Nephron (organoid): Measurements from ENCODE around the gene MMP3.

Source experiments
- H3K27ac Mint-ChIP-seq, 3 experiments: 2 replicates each; pipeline ENCODE4 v1.8.0; 2020; ENCODE audit warnings: mixed read lengths in 3 of 3, mild to moderate bottlenecking in 2 of 3, moderate library complexity in 1 of 3
- H3K27me3 Mint-ChIP-seq: 2 replicates; pipeline ENCODE4 v1.8.0; 2021; ENCODE audit warnings: low read depth, mild to moderate bottlenecking, moderate library complexity, mixed read lengths
- H3K36me3 Mint-ChIP-seq: 2 replicates; pipeline ENCODE4 v1.8.0; 2020; ENCODE audit warnings: low read depth, mixed read lengths
- H3K4me1 Mint-ChIP-seq: 2 replicates; pipeline ENCODE4 v1.8.0; 2020; ENCODE audit warnings: mixed read lengths
- H3K4me3 Mint-ChIP-seq, 3 experiments: 2 replicates each; pipeline ENCODE4 v1.8.0; 2020; ENCODE audit warnings: mild to moderate bottlenecking in 3 of 3, mixed read lengths in 3 of 3, moderate library complexity in 2 of 3
- H3K9me3 Mint-ChIP-seq: 2 replicates; pipeline ENCODE4 v1.8.0; 2020; ENCODE audit warnings: mixed read lengths
- TF ChIP-seq, protein P1 (sequence below), 3 experiments: fragments of 200-600 bp; sonication (generic); IDR thresholded peaks; one replicate each; pipeline ENCODE4 v1.5.0; 2021; ENCODE audit warnings: antibody characterized with exemption in 3 of 3; ENCODE audit not compliant: unreplicated experiment in 3 of 3

Gene MMP3

DNA sequence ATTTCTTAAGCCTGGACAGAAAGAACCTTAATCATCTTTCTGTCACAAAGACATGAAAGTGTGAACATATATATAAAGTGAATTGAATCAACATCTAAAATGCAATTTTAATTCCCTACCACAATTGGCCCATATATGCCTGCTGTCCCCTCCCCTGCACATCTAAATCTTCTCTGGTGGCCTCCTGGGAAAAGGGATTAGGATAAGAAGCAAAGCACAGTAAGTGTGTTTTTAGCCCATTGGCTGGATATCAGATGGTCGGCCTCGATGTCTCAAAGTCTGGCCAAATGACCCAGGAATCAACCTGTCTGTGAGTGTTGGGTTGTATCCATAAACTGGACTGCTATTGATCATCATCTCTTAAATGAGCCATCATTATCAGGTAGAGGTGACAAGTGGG is 5.8 kb downstream of the MMP3 start:
- TF ChIP-seq, protein P1, sequence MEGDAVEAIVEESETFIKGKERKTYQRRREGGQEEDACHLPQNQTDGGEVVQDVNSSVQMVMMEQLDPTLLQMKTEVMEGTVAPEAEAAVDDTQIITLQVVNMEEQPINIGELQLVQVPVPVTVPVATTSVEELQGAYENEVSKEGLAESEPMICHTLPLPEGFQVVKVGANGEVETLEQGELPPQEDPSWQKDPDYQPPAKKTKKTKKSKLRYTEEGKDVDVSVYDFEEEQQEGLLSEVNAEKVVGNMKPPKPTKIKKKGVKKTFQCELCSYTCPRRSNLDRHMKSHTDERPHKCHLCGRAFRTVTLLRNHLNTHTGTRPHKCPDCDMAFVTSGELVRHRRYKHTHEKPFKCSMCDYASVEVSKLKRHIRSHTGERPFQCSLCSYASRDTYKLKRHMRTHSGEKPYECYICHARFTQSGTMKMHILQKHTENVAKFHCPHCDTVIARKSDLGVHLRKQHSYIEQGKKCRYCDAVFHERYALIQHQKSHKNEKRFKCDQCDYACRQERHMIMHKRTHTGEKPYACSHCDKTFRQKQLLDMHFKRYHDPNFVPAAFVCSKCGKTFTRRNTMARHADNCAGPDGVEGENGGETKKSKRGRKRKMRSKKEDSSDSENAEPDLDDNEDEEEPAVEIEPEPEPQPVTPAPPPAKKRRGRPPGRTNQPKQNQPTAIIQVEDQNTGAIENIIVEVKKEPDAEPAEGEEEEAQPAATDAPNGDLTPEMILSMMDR (IDR thresholded peaks at IDR 0.05; ENCODE audit: unreplicated experiment in 3 of 3), result no peak
- peaks cover 19% of the 10 kb centered on the region for H3K4me1 Mint-ChIP-seq
- peaks cover 3% of the 10 kb centered on the region for H3K27me3 Mint-ChIP-seq
- no peak overlapping the region for H3K27ac Mint-ChIP-seq
- H3K9me3 Mint-ChIP-seq, result no peaks in the 10 kb centered on the region
- no peak overlapping the region for H3K4me3 Mint-ChIP-seq
- no peaks in the 10 kb centered on the region for H3K36me3 Mint-ChIP-seq

DNA sequence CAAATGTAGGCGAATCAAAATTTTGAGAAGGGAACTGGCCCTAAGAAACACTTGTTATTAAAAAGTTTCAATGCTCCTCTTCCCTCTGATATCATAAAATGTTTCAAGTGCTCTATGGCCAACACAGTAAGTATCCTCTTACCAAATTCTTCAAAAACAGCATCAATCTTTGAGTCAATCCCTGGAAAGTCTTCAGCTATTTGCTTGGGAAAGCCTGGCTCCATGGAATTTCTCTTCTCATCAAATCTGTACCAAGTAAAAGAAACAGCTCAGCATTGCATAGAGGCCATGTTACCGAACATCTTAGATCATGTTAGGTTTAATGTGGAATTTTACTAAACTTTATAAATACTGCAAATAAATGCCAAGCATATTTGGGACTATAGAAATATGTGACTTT is 6.3 kb downstream of the MMP3 start:
- no peaks in the 10 kb centered on the region for H3K36me3 Mint-ChIP-seq

DNA sequence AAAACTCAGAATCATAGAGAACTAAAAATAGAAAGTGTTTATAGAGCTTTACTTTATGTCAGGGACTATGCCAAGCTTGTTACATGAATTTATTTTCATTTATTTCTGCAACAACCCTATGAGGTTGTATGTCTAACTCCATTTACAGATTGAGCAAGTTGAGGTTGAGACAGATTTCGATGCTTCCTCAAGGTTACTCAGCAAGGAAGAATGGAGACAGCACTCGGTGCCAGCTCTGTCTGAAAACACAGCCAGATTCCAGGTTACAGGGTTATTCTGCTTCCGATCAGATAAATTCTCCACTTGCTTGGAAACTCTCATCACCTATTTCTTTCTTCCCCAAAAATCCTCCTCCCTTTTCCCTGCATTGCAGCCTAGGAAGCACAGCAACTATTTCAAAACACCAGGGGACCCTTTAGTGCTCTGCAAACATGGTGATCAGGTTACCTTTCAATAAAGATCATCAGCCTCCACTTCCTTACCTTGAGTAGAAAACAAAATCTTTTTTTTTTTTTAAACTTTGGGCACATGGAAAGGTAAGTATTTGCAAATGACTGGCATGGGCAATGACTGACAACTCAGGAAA is 7.0 kb downstream of the MMP3 start:
- Mint-ChIP-seq H3K9me3 (no peaks in the 10 kb centered on the region), H3K27me3 (peaks cover 3% of the 10 kb centered on the region), H3K4me1 (peaks cover 19% of the 10 kb centered on the region), H3K27ac (no peak overlapping the region), H3K36me3 (no peaks in the 10 kb centered on the region), H3K4me3 (no peak overlapping the region)
- TF ChIP-seq, protein P1 (IDR thresholded peaks at IDR 0.05; ENCODE audit: unreplicated experiment in 3 of 3), result no peak

More for the DNA sequence above, 6.3 kb downstream of the MMP3 start:
- Mint-ChIP-seq H3K27ac (no peak overlapping the region), H3K9me3 (no peaks in the 10 kb centered on the region), H3K4me3 (no peak overlapping the region), H3K4me1 (peaks cover 19% of the 10 kb centered on the region), H3K27me3 (peaks cover 3% of the 10 kb centered on the region)
- TF ChIP-seq, protein P1 (IDR thresholded peaks at IDR 0.05; ENCODE audit: unreplicated experiment in 3 of 3), result no peak

DNA sequence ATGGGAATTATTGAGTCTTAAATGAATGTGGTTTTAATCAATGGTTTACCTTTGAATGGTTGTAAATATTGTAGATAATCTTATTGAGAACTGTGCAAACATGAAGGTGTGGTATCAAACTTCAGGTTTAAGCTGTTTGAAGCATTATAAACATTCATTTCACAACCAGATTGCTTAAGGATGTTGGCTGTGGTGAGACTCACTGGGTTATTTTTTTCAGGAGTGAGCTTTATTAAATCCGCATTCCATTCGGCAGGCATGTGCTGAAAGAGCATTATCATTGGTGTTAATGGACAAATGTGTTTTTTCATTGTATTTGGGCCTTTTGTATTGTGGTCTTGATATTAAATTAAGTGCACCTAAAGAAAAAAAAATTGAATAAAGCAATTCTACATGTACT is 9.7 kb downstream of the MMP3 start:
- Mint-ChIP-seq H3K4me1 (peaks cover 19% of the 10 kb centered on the region), H3K36me3 (no peaks in the 10 kb centered on the region), H3K27me3 (peaks cover 3% of the 10 kb centered on the region), H3K4me3 (no peak overlapping the region), H3K27ac (no peak overlapping the region), H3K9me3 (no peaks in the 10 kb centered on the region)
- TF ChIP-seq, protein P1 (IDR thresholded peaks at IDR 0.05; ENCODE audit: unreplicated experiment in 3 of 3), result no peak

DNA sequence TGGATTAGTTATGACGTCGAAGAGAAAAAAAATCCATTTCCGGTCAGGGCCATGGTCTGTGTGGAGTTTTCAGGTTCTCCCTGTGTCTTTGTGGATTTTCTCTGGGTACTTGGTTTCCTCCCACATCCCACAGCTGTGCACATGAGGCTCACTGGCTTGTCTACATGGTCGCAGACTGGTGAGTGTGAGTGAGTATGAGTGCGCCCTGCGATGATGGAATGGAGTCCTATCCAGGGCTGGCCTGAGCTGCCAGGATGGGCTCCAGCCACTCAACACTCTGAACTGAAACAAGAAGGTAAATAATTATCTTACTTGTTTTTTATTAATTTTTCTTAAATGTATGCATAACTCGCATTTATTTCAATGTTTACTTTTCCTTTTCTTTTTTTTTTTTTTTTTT is 10.8 kb downstream of the MMP3 start:
- no peak overlapping the region for H3K27ac Mint-ChIP-seq
- H3K4me3 Mint-ChIP-seq, result no peak overlapping the region
- H3K27me3 Mint-ChIP-seq, result no peaks in the 10 kb centered on the region
- no peaks in the 10 kb centered on the region for H3K9me3 Mint-ChIP-seq
- H3K4me1 Mint-ChIP-seq, result peaks cover 19% of the 10 kb centered on the region
- no peaks in the 10 kb centered on the region for H3K36me3 Mint-ChIP-seq
- TF ChIP-seq, protein P1 (IDR thresholded peaks at IDR 0.05; ENCODE audit: unreplicated experiment in 3 of 3), result no peak
